Measurements from ENCODE around the gene PHEX. TPM values are rescaled to one million over a fixed set of nuclear protein-coding genes. Genes with fewer than 3 reads are reported as not detected.

The PHEX gene
- polyA plus RNA-seq, 1 donor from 2014 or later: 0.59 TPM

- H3K9me3 ChIP-seq (ENCODE audit: low read length): no peaks in the 10 kb centered on the region
- no peak overlapping the region for H3K9ac ChIP-seq (ENCODE audit: low read length)
- no peaks in the 10 kb centered on the region for H4K20me1 ChIP-seq (ENCODE audit: insufficient read depth)
- no peaks in the 10 kb centered on the region for H3K36me3 ChIP-seq (ENCODE audit: insufficient read depth, low read length)
- no peaks in the 10 kb centered on the region for H3K27me3 ChIP-seq (ENCODE audit: insufficient read depth, low read depth, low read length)
- H3K79me2 ChIP-seq (replicated peaks; ENCODE audit: insufficient read depth, low read length): no peaks in the 10 kb centered on the region
- H3K27ac ChIP-seq (ENCODE audit: low read length): no peak overlapping the region
- H3K4me2 ChIP-seq (ENCODE audit: low read length): no peak overlapping the region
- no peaks in the 10 kb centered on the region for H3F3A ChIP-seq (ENCODE audit: insufficient read depth, low read length, poor library complexity, severe bottlenecking)
- H3K9me2 ChIP-seq (ENCODE audit: insufficient read depth, low read length): no peaks in the 10 kb centered on the region
- no peak overlapping the region for H3K4me3 ChIP-seq (ENCODE audit: low read length)
- TF ChIP-seq RAD21 (conservative IDR thresholded peaks at IDR 0.05) (no peak), SMC3 (conservative IDR thresholded peaks at IDR 0.05; ENCODE audit: poor library complexity) (no peak), TAF1 (IDR thresholded peaks at IDR 0.05; ENCODE audit: low read depth) (no peak), POLR2AphosphoS5 (IDR thresholded peaks at IDR 0.05) (no peak), EP300 (conservative IDR thresholded peaks at IDR 0.05; ENCODE audit: poor library complexity, severe bottlenecking) (no peak), CTCF (IDR thresholded peaks at IDR 0.05; ENCODE audit: poor library complexity, severe bottlenecking) (no peak), MXI1 (conservative IDR thresholded peaks at IDR 0.05; ENCODE audit: poor library complexity, severe bottlenecking) (no peak), REST (IDR thresholded peaks at IDR 0.05; ENCODE audit: borderline replicate concordance) (no peak), EZH2 (IDR thresholded peaks at IDR 0.05; ENCODE audit: borderline replicate concordance, insufficient read depth, low read length, poor library complexity, severe bottlenecking) (no peak)
- H2AFZ ChIP-seq (ENCODE audit: low read depth, low read length): no peak overlapping the region
Observed at GRCh38 chrX:22196149-22196548, 164.0 kb downstream of the PHEX start.

GRCh38 chrX:22202251-22202650, 170.1 kb downstream of the PHEX start:
- Histone ChIP-seq H2AFZ (ENCODE audit: low read depth, low read length) (no peak overlapping the region), H4K20me1 (ENCODE audit: insufficient read depth) (no peaks in the 10 kb centered on the region), H3K9me2 (ENCODE audit: insufficient read depth, low read length) (no peaks in the 10 kb centered on the region), H3F3A (ENCODE audit: insufficient read depth, low read length, poor library complexity, severe bottlenecking) (no peaks in the 10 kb centered on the region), H3K9ac (ENCODE audit: low read length) (no peak overlapping the region), H3K9me3 (ENCODE audit: low read length) (no peaks in the 10 kb centered on the region), H3K27me3 (ENCODE audit: insufficient read depth, low read depth, low read length) (no peaks in the 10 kb centered on the region), H3K4me3 (ENCODE audit: low read length) (no peak overlapping the region), H3K27ac (ENCODE audit: low read length) (no peak overlapping the region), H3K36me3 (ENCODE audit: insufficient read depth, low read length) (no peaks in the 10 kb centered on the region), H3K4me2 (ENCODE audit: low read length) (no peak overlapping the region), H3K79me2 (replicated peaks; ENCODE audit: insufficient read depth, low read length) (no peaks in the 10 kb centered on the region)
- TF ChIP-seq EZH2 (IDR thresholded peaks at IDR 0.05; ENCODE audit: borderline replicate concordance, insufficient read depth, low read length, poor library complexity, severe bottlenecking): no peak
- TF ChIP-seq RAD21 (conservative IDR thresholded peaks at IDR 0.05): no peak
- no peak for TF ChIP-seq REST (IDR thresholded peaks at IDR 0.05; ENCODE audit: borderline replicate concordance)
- TF ChIP-seq CTCF (IDR thresholded peaks at IDR 0.05; ENCODE audit: poor library complexity, severe bottlenecking): no peak
- no peak for TF ChIP-seq EP300 (conservative IDR thresholded peaks at IDR 0.05; ENCODE audit: poor library complexity, severe bottlenecking)
- no peak for TF ChIP-seq MXI1 (conservative IDR thresholded peaks at IDR 0.05; ENCODE audit: poor library complexity, severe bottlenecking)
- no peak for TF ChIP-seq SMC3 (conservative IDR thresholded peaks at IDR 0.05; ENCODE audit: poor library complexity)
- no peak for TF ChIP-seq TAF1 (IDR thresholded peaks at IDR 0.05; ENCODE audit: low read depth)
- TF ChIP-seq POLR2AphosphoS5 (IDR thresholded peaks at IDR 0.05): no peak
